IMR-90 (cell line): Measurements from ENCODE around the gene CTNND2. TPM values are rescaled to one million over a fixed set of nuclear protein-coding genes. Genes with fewer than 3 reads are reported as not detected.

Experiments used
- ATAC-seq: fragments of 200-7000 bp; cut with Tn5 transposase; 2 replicates; pipeline ENCODE4 v1.9.1; 2020; ENCODE audit warnings: low read depth, mild to moderate bottlenecking, moderate library complexity
- BruUV-seq: library from RNA; stranded (reverse); fragments of 400-500 nt; replicated peaks from 2 replicates; lab custom pipeline; 2021; lab: Mats Ljungman, UMichigan
- CTCF ChIA-PET: fragments of 300-600 bp; formaldehyde crosslinking; extraction: SDS; loops from one replicate; lab custom pipeline; 2021; ENCODE audit warnings: antibody characterized with exemption; lab: Yijun Ruan, JAX
- POLR2A ChIA-PET: fragments of 300-600 bp; sonication (Branson Sonifier 250); formaldehyde crosslinking; loops from one replicate; lab custom pipeline; 2022; ENCODE audit warnings: antibody characterized with exemption; ENCODE audit not compliant: unreplicated experiment; lab: Charles Lee
- DNase-seq: peaks from one replicate; pipeline ENCODE4 v3.0.0; 2013
- H2AFZ ChIP-seq: replicated peaks from 2 replicates; pipeline ENCODE3; 2013; ENCODE audit warnings: low read length, mild to moderate bottlenecking; ENCODE audit not compliant: poor library complexity
- H2AK5ac ChIP-seq: 2 replicates; pipeline ENCODE4 v1.6.1; 2013; ENCODE audit warnings: low read depth, low read length, inconsistent platforms
- H2AK9ac ChIP-seq: replicated peaks from 2 replicates; pipeline ENCODE3; 2013; ENCODE audit warnings: mild to moderate bottlenecking, low read depth, low read length, moderate library complexity; ENCODE audit not compliant: poor library complexity
- H2BK120ac ChIP-seq: 2 replicates; pipeline ENCODE4 v1.6.1; 2013; ENCODE audit warnings: low read depth, low read length, inconsistent platforms
- H2BK15ac ChIP-seq: 3 replicates; pipeline ENCODE4 v1.6.1; 2013; ENCODE audit warnings: low read depth, low read length, inconsistent platforms
- H2BK20ac ChIP-seq: 2 replicates; pipeline ENCODE4 v1.6.1; 2013; ENCODE audit warnings: low read depth, mild to moderate bottlenecking, inconsistent platforms, low read length, moderate library complexity
- H2BK5ac ChIP-seq: 2 replicates; pipeline ENCODE4 v1.6.1; 2013; ENCODE audit warnings: mild to moderate bottlenecking, low read depth, low read length, inconsistent platforms; ENCODE audit not compliant: poor library complexity, severe bottlenecking
- H3K14ac ChIP-seq: replicated peaks from 2 replicates; pipeline ENCODE4 v1.6.1; 2013; ENCODE audit warnings: low read depth, low read length, inconsistent platforms
- H3K18ac ChIP-seq: 2 replicates; pipeline ENCODE4 v1.6.1; 2013; ENCODE audit warnings: low read depth, low read length, control low read depth
- H3K23ac ChIP-seq: 2 replicates; pipeline ENCODE4 v1.6.1; 2013; ENCODE audit warnings: low read depth, low read length, inconsistent platforms
- H3K27ac ChIP-seq: 2 replicates; pipeline ENCODE4 v1.5.1; 2013; ENCODE audit warnings: mild to moderate bottlenecking, control low read depth, low read length; ENCODE audit not compliant: insufficient read depth
- H3K27me3 ChIP-seq: 2 replicates; pipeline ENCODE4 v1.6.1; 2013; ENCODE audit warnings: low read length; ENCODE audit not compliant: control insufficient read depth, insufficient read depth
- H3K36me3 ChIP-seq: 2 replicates; pipeline ENCODE4 v1.6.1; 2013; ENCODE audit warnings: low read length, mixed read lengths; ENCODE audit not compliant: control insufficient read depth, insufficient read depth
- H3K4ac ChIP-seq: 2 replicates; pipeline ENCODE4 v1.6.1; 2013; ENCODE audit warnings: low read depth, low read length, inconsistent platforms
- H3K4me1 ChIP-seq: 2 replicates; pipeline ENCODE4 v1.6.1; 2013; ENCODE audit warnings: low read length, mixed read lengths; ENCODE audit not compliant: control insufficient read depth, insufficient read depth
- H3K4me2 ChIP-seq: 2 replicates; pipeline ENCODE4 v1.6.1; 2013; ENCODE audit warnings: low read depth, mild to moderate bottlenecking, control low read depth, low read length, moderate library complexity
- H3K4me3 ChIP-seq: 2 replicates; pipeline ENCODE4 v1.5.1; 2013; ENCODE audit warnings: low read depth, mild to moderate bottlenecking, control low read depth, low read length, moderate library complexity; ENCODE audit not compliant: insufficient read depth
- H3K56ac ChIP-seq: 2 replicates; pipeline ENCODE4 v1.6.1; 2013; ENCODE audit warnings: low read length, inconsistent platforms; ENCODE audit not compliant: insufficient read depth; ENCODE audit errors: extremely low read depth
- H3K79me1 ChIP-seq, 2 experiments: 2 replicates each; pipeline ENCODE4 v1.6.1; 2013; ENCODE audit warnings: low read length in 2 of 2, inconsistent platforms in 1 of 2, low read depth in 1 of 2
- H3K9ac ChIP-seq: 2 replicates; pipeline ENCODE4 v1.6.1; 2013; ENCODE audit warnings: low read depth, low read length, control low read depth
- H3K9me1 ChIP-seq: 2 replicates; pipeline ENCODE4 v1.6.1; 2013; ENCODE audit warnings: low read length, inconsistent platforms; ENCODE audit not compliant: insufficient read depth
- H3K9me3 ChIP-seq: 2 replicates; pipeline ENCODE4 v1.6.1; 2013; ENCODE audit warnings: low read length; ENCODE audit not compliant: control insufficient read depth, insufficient read depth
- H4K20me1 ChIP-seq: 2 replicates; pipeline ENCODE4 v1.6.1; 2013; ENCODE audit warnings: low read length, inconsistent platforms; ENCODE audit not compliant: insufficient read depth
- H4K5ac ChIP-seq: 2 replicates; pipeline ENCODE4 v1.6.1; 2013; ENCODE audit warnings: mild to moderate bottlenecking, low read depth, low read length, control low read depth
- H4K8ac ChIP-seq, 2 experiments: 2 replicates each; pipeline ENCODE4 v1.6.1; 2013; ENCODE audit warnings: low read depth in 2 of 2, low read length in 2 of 2, control low read depth in 1 of 2, inconsistent platforms in 1 of 2
- H4K91ac ChIP-seq: 2 replicates; pipeline ENCODE4 v1.6.1; 2013; ENCODE audit warnings: low read depth, low read length, inconsistent platforms; ENCODE audit not compliant: insufficient read depth
- CEBPB ChIP-seq: IDR thresholded peaks from 2 replicates; pipeline ENCODE4 v1.6.1; 2012; ENCODE audit warnings: low read depth, low read length, improper control_type of control experiment
- CTCF ChIP-seq: conservative IDR thresholded peaks from 2 replicates; pipeline ENCODE4 v1.5.1; 2012; ENCODE audit warnings: mild to moderate bottlenecking, low read depth, low read length, improper control_type of control experiment
- FOS ChIP-seq: fragments of 150-350 bp; IDR thresholded peaks from 2 replicates; pipeline ENCODE4 v1.6.1; 2016; ENCODE audit warnings: low read depth, low read length
- MAZ ChIP-seq: IDR thresholded peaks from 2 replicates; pipeline ENCODE4 v1.6.1; 2012; ENCODE audit warnings: low read depth, mild to moderate bottlenecking, low read length, improper control_type of control experiment, moderate library complexity, borderline replicate concordance
- MXI1 ChIP-seq: IDR thresholded peaks from 2 replicates; pipeline ENCODE4 v1.6.1; 2012; ENCODE audit warnings: low read depth, mild to moderate bottlenecking, low read length, moderate library complexity, borderline replicate concordance
- NFE2L2 ChIP-seq: fragments of 150-350 bp; IDR thresholded peaks from 2 replicates; pipeline ENCODE4 v1.6.1; 2016; ENCODE audit warnings: low read depth, mild to moderate bottlenecking, low read length
- POLR2A ChIP-seq: IDR thresholded peaks from 2 replicates; pipeline ENCODE4 v1.6.1; 2012; ENCODE audit warnings: mild to moderate bottlenecking, low read depth, low read length
- RAD21 ChIP-seq: IDR thresholded peaks from 2 replicates; pipeline ENCODE4 v1.6.1; 2012; ENCODE audit warnings: low read length, improper control_type of control experiment
- RCOR1 ChIP-seq: IDR thresholded peaks from 2 replicates; pipeline ENCODE4 v1.6.1; 2012; ENCODE audit warnings: mild to moderate bottlenecking, low read length, improper control_type of control experiment; ENCODE audit not compliant: insufficient replicate concordance
- RFX5 ChIP-seq: IDR thresholded peaks from 2 replicates; pipeline ENCODE4 v1.8.0; 2012; ENCODE audit warnings: low read depth, mild to moderate bottlenecking, low read length, moderate library complexity
- SMC3 ChIP-seq: fragments of 150-350 bp; IDR thresholded peaks from 2 replicates; pipeline ENCODE4 v1.6.1; 2016; ENCODE audit warnings: low read depth, mild to moderate bottlenecking, antibody characterized with exemption, low read length, moderate library complexity
- USF2 ChIP-seq: fragments of 150-350 bp; IDR thresholded peaks from 2 replicates; pipeline ENCODE4 v1.6.1; 2017; ENCODE audit warnings: mild to moderate bottlenecking, antibody characterized with exemption, low read length, low read depth
- WGBS, 2 experiments: methylation state at CpG; one replicate each; pipeline versions ENCODE4 v1.1.5 to v1.1.7; 2013; ENCODE audit warnings: missing lambda C conversion rate in 2 of 2; ENCODE audit not compliant: insufficient read length in 1 of 2; ENCODE audit errors: extremely low coverage in 2 of 2; 5-methylcytosine and 5-hydroxymethylcytosine counted together
- dilution Hi-C: fragments of 300-500 bp; cut with HindIII; formaldehyde crosslinking; loops from one replicate; pipeline ENCODE4 v1.14.3; 2018; ENCODE audit warnings: low sequenced_read_pairs; ENCODE audit not compliant: unreplicated experiment
- in situ Hi-C: fragments of 300-500 bp; cut with MboI; formaldehyde crosslinking; loops from 3 replicates; pipeline ENCODE4 v1.14.3; 2019; ENCODE audit warnings: low sequenced_read_pairs, inconsistent platforms, mixed read lengths
- intact Hi-C: fragments of 100-400 bp; cut with micrococcal nuclease; formaldehyde crosslinking; loops from 2 replicates; pipeline ENCODE4 v1.10.0; 2022
- polyA plus RNA-seq, 3 experiments: library from polyadenylated mRNA; depleted of rRNA; stranded (reverse); fragments of >200 nt; gene quantifications; 2 replicates each; pipeline ENCODE4 v1.2.3, GENCODE V29; 2012; ENCODE audit warnings: low replicate concordance in 1 of 3
- total RNA-seq: library from RNA; depleted of rRNA; stranded (reverse); fragments of >200 nt; gene quantifications from 2 replicates; pipeline ENCODE4 v1.2.3, GENCODE V29; 2012

The CTNND2 gene
- total and polyA plus RNA-seq, 2 of the 4 experiments (the other 2 are of a cell fraction) = not detected

GRCh38 chr5:11905206-11905605 lies 960 bp upstream of the CTNND2 start:
- Histone ChIP-seq H4K5ac (no peak overlapping the region), H3K4ac (no peak overlapping the region), H3K4me1 (no peaks in the 10 kb centered on the region), H3K9me1 (no peaks in the 10 kb centered on the region), H3K36me3 (no peaks in the 10 kb centered on the region), H3K23ac (no peak overlapping the region), H2AK5ac (no peak overlapping the region), H3K27me3 (peaks cover 16% of the 10 kb centered on the region), H2BK15ac (no peak overlapping the region), H2BK20ac (no peak overlapping the region), H3K56ac (no peak overlapping the region), H2AFZ (peak overlapping the region; percentile 21), H4K91ac (no peak overlapping the region), H3K9me3 (no peaks in the 10 kb centered on the region), H3K18ac (no peak overlapping the region), H3K9ac (no peak overlapping the region), H4K8ac (no peak overlapping the region), H3K4me2 (no peak overlapping the region), H3K4me3 (no peak overlapping the region), H4K20me1 (no peaks in the 10 kb centered on the region), H3K14ac (no peak overlapping the region), H3K79me1 (no peaks in the 10 kb centered on the region), H2BK5ac (no peak overlapping the region), H3K27ac (no peak overlapping the region), H2AK9ac (no peak overlapping the region), H2BK120ac (no peak overlapping the region)
- 15% methylated on average over 3 of the region's 12 CpGs; no CpG with 5 or more reads in 1 of the 2 experiments for WGBS, 2 experiments
- intact Hi-C loops (no loop called here), in situ Hi-C loops (no loop called here), dilution Hi-C loops (no loop called here)
- TF ChIP-seq RFX5 = no peak
- TF ChIP-seq USF2 = no peak
- TF ChIP-seq RAD21 = no peak
- TF ChIP-seq SMC3 = no peak
- no peak for TF ChIP-seq CTCF
- TF ChIP-seq MAZ = no peak
- TF ChIP-seq CEBPB = no peak
- no peak for TF ChIP-seq NFE2L2
- TF ChIP-seq MXI1 = no peak
- no peak for TF ChIP-seq POLR2A
- TF ChIP-seq FOS = no peak
- no peak for TF ChIP-seq RCOR1
- ATAC-seq (no peak), DNase-seq (no peak)
- ChIA-PET CTCF (no interaction called here), POLR2A (no interaction called here)
- no TSS peak for BruUV-seq
